Nephron progenitor cell (in vitro differentiated cells): ENCODE results near the gene A3GALT2.
A peak's percentile ranks its signal among the peaks of the same experiment; 100 is the strongest.
"Not testable (repeated sequence)": the region's sequence is repeated elsewhere in the genome, so short reads cannot be mapped to it uniquely, and the experiment has no call there.

Experiments used
- DNase-seq: peaks from one replicate; pipeline ENCODE4 v3.0.0; 2021
- H3K27ac Mint-ChIP-seq: 2 replicates; pipeline ENCODE4 v1.8.0; 2021; ENCODE audit warnings: mild to moderate bottlenecking, moderate library complexity, mixed read lengths
- H3K27me3 Mint-ChIP-seq: 2 replicates; pipeline ENCODE4 v1.8.0; 2021; ENCODE audit warnings: mild to moderate bottlenecking, low read depth, mixed read lengths; ENCODE audit not compliant: poor library complexity
- H3K36me3 Mint-ChIP-seq: 2 replicates; pipeline ENCODE4 v1.8.0; 2021; ENCODE audit warnings: low read depth, mixed read lengths
- H3K4me1 Mint-ChIP-seq: 2 replicates; pipeline ENCODE4 v1.8.0; 2021; ENCODE audit warnings: mixed read lengths
- H3K4me3 Mint-ChIP-seq: 2 replicates; pipeline ENCODE4 v1.8.0; 2021; ENCODE audit warnings: mild to moderate bottlenecking, moderate library complexity, mixed read lengths
- H3K9me3 Mint-ChIP-seq: 2 replicates; pipeline ENCODE4 v1.8.0; 2021; ENCODE audit warnings: mild to moderate bottlenecking, moderate library complexity, mixed read lengths
- TF ChIP-seq, protein P1 (sequence below): fragments of 200-600 bp; sonication (generic); IDR thresholded peaks from 2 replicates; pipeline ENCODE4 v1.5.0; 2021; ENCODE audit warnings: antibody characterized with exemption

Gene A3GALT2

DNA sequence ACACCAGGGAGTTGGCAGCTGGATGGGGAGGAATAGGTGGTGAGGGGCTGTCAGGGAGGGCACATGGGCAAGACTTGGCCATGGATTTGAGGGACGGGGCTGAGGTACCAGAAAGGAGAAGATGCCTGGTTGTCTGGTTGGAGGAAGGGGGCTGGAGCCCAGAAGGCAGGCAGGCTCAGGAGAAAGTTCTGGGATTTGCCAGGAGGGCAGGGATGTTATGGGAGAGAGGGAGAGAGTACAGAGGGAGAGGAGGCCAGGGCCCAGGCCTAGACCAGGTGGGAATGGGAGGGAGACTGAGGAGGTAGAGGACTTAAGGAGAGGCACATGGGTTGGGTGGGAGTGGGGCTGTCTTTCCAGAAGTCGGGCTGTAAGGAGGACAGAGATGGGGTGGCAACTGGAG lies 4.3 kb downstream of the A3GALT2 start:
- Mint-ChIP-seq H3K36me3 (peaks cover 4% of the 10 kb centered on the region), H3K9me3 (no peaks in the 10 kb centered on the region), H3K27ac (no peak overlapping the region), H3K4me1 (peaks cover 45% of the 10 kb centered on the region), H3K4me3 (no peak overlapping the region), H3K27me3 (peaks cover 10% of the 10 kb centered on the region)
- DNase-seq, result no peak
- TF ChIP-seq, protein P1, sequence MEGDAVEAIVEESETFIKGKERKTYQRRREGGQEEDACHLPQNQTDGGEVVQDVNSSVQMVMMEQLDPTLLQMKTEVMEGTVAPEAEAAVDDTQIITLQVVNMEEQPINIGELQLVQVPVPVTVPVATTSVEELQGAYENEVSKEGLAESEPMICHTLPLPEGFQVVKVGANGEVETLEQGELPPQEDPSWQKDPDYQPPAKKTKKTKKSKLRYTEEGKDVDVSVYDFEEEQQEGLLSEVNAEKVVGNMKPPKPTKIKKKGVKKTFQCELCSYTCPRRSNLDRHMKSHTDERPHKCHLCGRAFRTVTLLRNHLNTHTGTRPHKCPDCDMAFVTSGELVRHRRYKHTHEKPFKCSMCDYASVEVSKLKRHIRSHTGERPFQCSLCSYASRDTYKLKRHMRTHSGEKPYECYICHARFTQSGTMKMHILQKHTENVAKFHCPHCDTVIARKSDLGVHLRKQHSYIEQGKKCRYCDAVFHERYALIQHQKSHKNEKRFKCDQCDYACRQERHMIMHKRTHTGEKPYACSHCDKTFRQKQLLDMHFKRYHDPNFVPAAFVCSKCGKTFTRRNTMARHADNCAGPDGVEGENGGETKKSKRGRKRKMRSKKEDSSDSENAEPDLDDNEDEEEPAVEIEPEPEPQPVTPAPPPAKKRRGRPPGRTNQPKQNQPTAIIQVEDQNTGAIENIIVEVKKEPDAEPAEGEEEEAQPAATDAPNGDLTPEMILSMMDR, result no peak

DNA sequence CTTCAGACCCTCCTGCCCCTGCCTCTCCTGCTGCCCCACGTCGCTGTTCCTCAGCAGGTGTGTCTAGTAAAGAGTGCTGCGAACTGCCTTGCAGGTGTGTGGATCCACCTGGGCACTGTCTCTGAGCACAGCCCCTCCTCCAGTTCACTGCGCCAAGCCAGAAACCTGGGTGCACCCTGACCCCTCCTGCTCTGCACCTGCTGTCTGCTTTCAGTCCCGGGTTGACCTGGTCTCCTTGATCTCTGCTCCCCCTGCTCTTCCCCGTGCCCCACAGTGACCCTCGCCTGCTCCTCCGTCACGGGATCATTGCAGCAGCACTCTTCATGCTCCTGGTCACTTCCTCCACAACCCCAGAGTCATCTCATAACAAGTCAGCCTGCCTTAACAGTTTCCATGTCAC lies 6.5 kb downstream of the A3GALT2 start:
- peaks cover 12% of the 10 kb centered on the region for H3K36me3 Mint-ChIP-seq
- H3K27ac Mint-ChIP-seq, result peak overlapping the region; percentile 7
- TF ChIP-seq, protein P1, result no peak
- H3K27me3 Mint-ChIP-seq, result peaks cover 10% of the 10 kb centered on the region
- peaks cover 39% of the 10 kb centered on the region for H3K4me1 Mint-ChIP-seq
- no peak overlapping the region for H3K4me3 Mint-ChIP-seq
- DNase-seq, result no peak
- H3K9me3 Mint-ChIP-seq, result peaks cover 20% of the 10 kb centered on the region

DNA sequence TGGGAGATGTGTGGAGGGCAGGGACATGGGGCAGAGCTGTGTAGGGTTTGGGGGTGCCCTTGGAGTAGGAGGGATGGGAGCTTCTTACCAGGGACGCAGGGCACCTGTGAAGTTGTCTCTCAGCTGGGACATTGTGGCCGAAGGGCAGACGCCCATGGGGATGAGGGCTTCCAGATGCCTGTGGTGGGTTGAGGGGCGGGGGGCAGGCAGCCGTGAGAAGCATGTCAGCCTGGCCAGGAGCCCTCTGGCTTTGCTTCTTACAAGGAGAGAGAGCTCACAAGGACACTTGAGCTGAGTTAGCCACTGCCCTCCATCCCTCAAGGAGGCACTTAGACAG lies 8.5 kb downstream of the A3GALT2 start:
- Mint-ChIP-seq H3K4me3 (no peak overlapping the region), H3K4me1 (peaks cover 23% of the 10 kb centered on the region), H3K9me3 (peaks cover 25% of the 10 kb centered on the region), H3K27me3 (peaks cover 12% of the 10 kb centered on the region), H3K36me3 (peaks cover 16% of the 10 kb centered on the region), H3K27ac (no peak overlapping the region)
- DNase-seq, result no peak
- TF ChIP-seq, protein P1, result no peak

DNA sequence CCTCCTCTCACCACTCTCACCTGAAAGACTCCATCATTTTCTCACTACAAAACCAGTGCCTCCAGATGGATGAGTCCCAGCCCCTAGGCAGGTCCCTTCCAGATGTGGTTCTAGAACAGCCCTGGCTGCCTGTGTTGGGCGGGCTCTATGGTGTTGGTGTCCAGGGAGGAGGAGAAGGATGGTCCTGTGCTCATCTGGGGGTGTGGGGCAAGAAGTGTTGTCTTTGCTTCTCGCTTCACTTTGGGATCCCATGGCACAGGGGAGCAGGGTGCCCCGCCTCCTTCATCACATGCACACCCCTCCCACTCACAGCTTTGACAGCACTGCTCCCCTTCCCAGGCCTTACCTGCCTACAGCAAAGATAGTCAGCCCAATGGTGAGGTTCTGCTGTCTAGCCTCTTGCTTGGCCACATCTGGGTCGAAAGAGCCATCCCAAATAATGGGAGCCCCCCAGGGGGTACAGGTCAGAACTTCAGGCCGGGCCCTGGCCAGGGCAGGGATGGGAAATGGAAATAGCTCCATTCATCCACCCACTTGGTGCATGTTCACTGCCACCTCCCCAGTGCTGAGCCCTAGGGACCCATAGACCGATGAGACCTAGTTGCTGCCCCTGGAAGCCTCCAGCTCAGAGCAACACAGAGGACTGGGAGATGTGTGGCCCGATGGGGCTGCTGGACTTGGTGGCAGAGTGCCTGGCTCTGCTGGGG lies 9.0 kb downstream of the A3GALT2 start:
- Mint-ChIP-seq H3K27me3 (peaks cover 14% of the 10 kb centered on the region), H3K4me3 (no peak overlapping the region)

DNA sequence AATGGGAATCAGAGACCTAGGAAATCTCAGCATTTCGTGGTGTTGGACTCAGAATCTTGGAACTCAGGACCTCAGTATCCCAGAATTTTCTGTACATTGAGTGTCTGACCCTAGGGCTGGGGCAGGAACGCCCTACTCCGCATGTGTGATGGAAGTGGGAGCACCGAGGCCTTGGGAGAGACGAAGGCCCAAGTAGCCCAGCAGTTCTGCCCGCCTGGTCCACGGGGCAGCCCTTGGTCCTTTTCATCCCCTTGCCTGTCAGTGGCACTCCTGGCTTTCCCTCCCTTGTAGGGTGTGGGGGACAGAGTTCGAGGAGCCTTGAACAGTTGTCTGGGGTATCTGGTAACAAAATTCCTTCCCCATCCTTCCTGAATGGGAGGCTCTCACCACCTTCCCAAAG lies 10.2 kb downstream of the A3GALT2 start:
- peaks cover 23% of the 10 kb centered on the region for H3K36me3 Mint-ChIP-seq
- peaks cover 25% of the 10 kb centered on the region for H3K9me3 Mint-ChIP-seq
- TF ChIP-seq, protein P1, result no peak
- H3K4me3 Mint-ChIP-seq, result no peak overlapping the region
- DNase-seq, result no peak
- peaks cover 15% of the 10 kb centered on the region for H3K4me1 Mint-ChIP-seq
- peaks cover 23% of the 10 kb centered on the region for H3K27me3 Mint-ChIP-seq
- H3K27ac Mint-ChIP-seq, result no peak overlapping the region

More for the DNA sequence above, 9.0 kb downstream of the A3GALT2 start:
- TF ChIP-seq, protein P1, result no peak
- H3K36me3 Mint-ChIP-seq, result peaks cover 16% of the 10 kb centered on the region
- no peak overlapping the region for H3K27ac Mint-ChIP-seq
- H3K9me3 Mint-ChIP-seq, result peaks cover 25% of the 10 kb centered on the region
- no peak for DNase-seq
- H3K4me1 Mint-ChIP-seq, result peaks cover 19% of the 10 kb centered on the region

DNA sequence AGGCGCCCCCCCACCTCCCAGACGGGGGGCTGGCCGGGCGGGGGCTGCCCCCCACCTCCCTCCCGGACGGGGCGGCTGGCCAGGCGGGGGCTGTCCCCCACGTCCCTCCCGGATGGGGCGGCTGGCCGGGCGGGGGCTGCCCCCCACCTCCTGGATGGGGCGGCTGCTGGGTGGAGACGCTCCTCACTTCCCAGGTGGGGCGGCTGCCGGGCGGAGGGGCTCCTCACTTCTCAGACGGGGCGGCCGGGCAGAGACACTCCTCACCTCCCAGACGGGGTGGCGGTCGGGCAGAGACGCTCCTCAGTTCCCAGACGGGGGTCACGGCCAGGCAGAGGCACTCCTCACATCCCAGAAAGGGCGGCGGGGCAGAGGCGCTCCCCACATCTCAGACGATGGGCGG lies 11.5 kb downstream of the A3GALT2 start:
- H3K4me1 Mint-ChIP-seq, H3K4me3 Mint-ChIP-seq, DNase-seq, H3K27ac Mint-ChIP-seq: not testable (repeated sequence)
- Mint-ChIP-seq H3K27me3 (peaks cover 29% of the 10 kb centered on the region), H3K9me3 (peaks cover 25% of the 10 kb centered on the region), H3K36me3 (peaks cover 33% of the 10 kb centered on the region)
